ENCODE measurements around the gene KCNK2. TPM values are rescaled to one million over a fixed set of nuclear protein-coding genes. Genes with fewer than 3 reads are reported as not detected.

Gene KCNK2
- total RNA-seq, 1 experiment from 2014 or later = 0.44 TPM

GRCh38 chr1:215106067-215106466 lies 23.5 kb downstream of the KCNK2 start:
- no peak overlapping the region for H2BK5ac ChIP-seq (ENCODE audit: insufficient read length, low read length)
- H3K9me3 ChIP-seq (ENCODE audit: control insufficient read depth, low read depth, low read length) = no peaks in the 10 kb centered on the region
- H2BK15ac ChIP-seq (ENCODE audit: low read depth, low read length) = no peak overlapping the region
- no peak overlapping the region for H4K5ac ChIP-seq (ENCODE audit: insufficient read length, low read depth, low read length)
- no peak for DNase-seq
- H3K4ac ChIP-seq (ENCODE audit: low read depth, low read length) = no peak overlapping the region
- WGBS (ENCODE audit: extremely low coverage, insufficient read length, low lambda C conversion rate) = no CpG with 5 or more reads among the region's 2 CpGs
- no peak overlapping the region for H3T11ph ChIP-seq (ENCODE audit: low read length)
- no peaks in the 10 kb centered on the region for H3K27me3 ChIP-seq (ENCODE audit: insufficient read depth, low read length)
- no peak overlapping the region for H2BK120ac ChIP-seq (ENCODE audit: low read depth, low read length, poor library complexity, severe bottlenecking)
- H3K14ac ChIP-seq (ENCODE audit: insufficient read depth, low read length) = no peak overlapping the region
- no peak overlapping the region for H2BK20ac ChIP-seq (ENCODE audit: low read depth, low read length, poor library complexity, severe bottlenecking)
- no peaks in the 10 kb centered on the region for H3K23me2 ChIP-seq (ENCODE audit: insufficient read length, low read depth, low read length, poor library complexity, severe bottlenecking)
- Mint-ChIP-seq H3K9me3 (peaks cover 4 to 8% of the 10 kb centered on the region in 2 experiments; a peak in 3 of 5 replicates), H3K4me1 (no peaks in the 10 kb centered on the region; a peak in 1 of 4 replicates), H3K27me3 (ENCODE audit: low read depth) (no peaks in the 10 kb centered on the region), H3K27ac (no peak overlapping the region), H3K4me3 (no peak overlapping the region), H3K36me3 (ENCODE audit: insufficient read depth in 1 of 3, low read depth in 3 of 3) (peaks cover 0 to 5% (median 2%) of the 10 kb centered on the region in 3 experiments; a peak in 1 of 7 replicates)
- no peak overlapping the region for H2AFZ ChIP-seq (ENCODE audit: low read length)
- H3K79me2 ChIP-seq (ENCODE audit: insufficient read depth, low read length) = no peaks in the 10 kb centered on the region
- no peak overlapping the region for H4K8ac ChIP-seq (replicated peaks; ENCODE audit: insufficient read length, low read depth, low read length)
- H3K79me1 ChIP-seq (ENCODE audit: insufficient read depth, low read depth, low read length, poor library complexity, severe bottlenecking) = no peaks in the 10 kb centered on the region
- H2BK12ac ChIP-seq (ENCODE audit: insufficient read length, low read depth, low read length) = no peak overlapping the region
- H3K56ac ChIP-seq (ENCODE audit: insufficient read length, low read depth, low read length) = no peak overlapping the region
- H3K9ac ChIP-seq (ENCODE audit: extremely low read depth, insufficient read length, low read length) = no peak overlapping the region
- no peak overlapping the region for H3K4me2 ChIP-seq (ENCODE audit: insufficient read depth, insufficient read length, low read length)
- no peak overlapping the region for H3K18ac ChIP-seq (ENCODE audit: insufficient read length, low read depth, low read length)
- H4K91ac ChIP-seq (ENCODE audit: insufficient read length, low read depth, low read length) = no peak overlapping the region
- no peaks in the 10 kb centered on the region for H4K20me1 ChIP-seq (ENCODE audit: control insufficient read depth, insufficient read depth, insufficient read length)
- no peak overlapping the region for H2AK5ac ChIP-seq (ENCODE audit: insufficient read length, low read length)
- H3K27ac ChIP-seq (ENCODE audit: insufficient read length, low read depth, low read length) = no peak overlapping the region
- H3K4me1 ChIP-seq (ENCODE audit: insufficient read depth, low read length) = no peaks in the 10 kb centered on the region
- TF ChIP-seq CTCF (conservative IDR thresholded peaks at IDR 0.05) = no peak
- no peak overlapping the region for H3K23ac ChIP-seq (ENCODE audit: insufficient read length, low read depth, low read length)
